ENCODE data around the gene JADE3. TPM values are rescaled to one million over a fixed set of nuclear protein-coding genes. Genes with fewer than 3 reads are reported as not detected.

The JADE3 gene
- polyA plus RNA-seq, 1 donor from 2014 or later, result 6.8 TPM

DNA sequence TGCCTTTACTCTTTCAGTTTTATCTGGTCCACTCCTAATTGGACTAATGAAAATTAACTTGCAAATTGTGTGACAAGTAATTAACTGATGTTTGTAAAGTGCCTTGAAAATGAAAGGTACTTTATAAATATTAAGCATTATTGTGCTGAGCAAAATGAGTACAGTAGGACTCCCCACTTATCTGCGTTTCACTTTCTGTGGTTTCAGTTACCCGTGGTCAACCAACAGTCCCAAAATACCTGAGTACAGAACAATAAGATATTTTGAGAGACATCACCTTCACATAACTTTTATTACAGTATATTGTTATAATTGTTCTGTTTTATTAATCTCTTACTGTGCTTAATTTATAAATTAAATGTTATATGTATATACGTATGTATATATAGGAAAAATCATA is 27.4 kb upstream of the JADE3 start:
- H3K4me2 ChIP-seq (ENCODE audit: low read length), result no peak overlapping the region
- H2AFZ ChIP-seq (ENCODE audit: low read depth, low read length), result no peak overlapping the region
- no peaks in the 10 kb centered on the region for H3K9me3 ChIP-seq (ENCODE audit: low read length)
- H3K27ac ChIP-seq (ENCODE audit: low read length), result no peak overlapping the region
- no peak overlapping the region for H3K9ac ChIP-seq (ENCODE audit: low read length)
- no peaks in the 10 kb centered on the region for H3F3A ChIP-seq (ENCODE audit: insufficient read depth, low read length, poor library complexity, severe bottlenecking)
- no peaks in the 10 kb centered on the region for H4K20me1 ChIP-seq (ENCODE audit: insufficient read depth)
- no peaks in the 10 kb centered on the region for H3K27me3 ChIP-seq (ENCODE audit: insufficient read depth, low read depth, low read length)
- H3K9me2 ChIP-seq (ENCODE audit: insufficient read depth, low read length), result no peaks in the 10 kb centered on the region
- no peaks in the 10 kb centered on the region for H3K36me3 ChIP-seq (ENCODE audit: insufficient read depth, low read length)
- no peaks in the 10 kb centered on the region for H3K79me2 ChIP-seq (replicated peaks; ENCODE audit: insufficient read depth, low read length)
- H3K4me3 ChIP-seq (ENCODE audit: low read length), result no peak overlapping the region
- TF ChIP-seq EP300 (conservative IDR thresholded peaks at IDR 0.05; ENCODE audit: poor library complexity, severe bottlenecking), result no peak
- TF ChIP-seq, protein P1, sequence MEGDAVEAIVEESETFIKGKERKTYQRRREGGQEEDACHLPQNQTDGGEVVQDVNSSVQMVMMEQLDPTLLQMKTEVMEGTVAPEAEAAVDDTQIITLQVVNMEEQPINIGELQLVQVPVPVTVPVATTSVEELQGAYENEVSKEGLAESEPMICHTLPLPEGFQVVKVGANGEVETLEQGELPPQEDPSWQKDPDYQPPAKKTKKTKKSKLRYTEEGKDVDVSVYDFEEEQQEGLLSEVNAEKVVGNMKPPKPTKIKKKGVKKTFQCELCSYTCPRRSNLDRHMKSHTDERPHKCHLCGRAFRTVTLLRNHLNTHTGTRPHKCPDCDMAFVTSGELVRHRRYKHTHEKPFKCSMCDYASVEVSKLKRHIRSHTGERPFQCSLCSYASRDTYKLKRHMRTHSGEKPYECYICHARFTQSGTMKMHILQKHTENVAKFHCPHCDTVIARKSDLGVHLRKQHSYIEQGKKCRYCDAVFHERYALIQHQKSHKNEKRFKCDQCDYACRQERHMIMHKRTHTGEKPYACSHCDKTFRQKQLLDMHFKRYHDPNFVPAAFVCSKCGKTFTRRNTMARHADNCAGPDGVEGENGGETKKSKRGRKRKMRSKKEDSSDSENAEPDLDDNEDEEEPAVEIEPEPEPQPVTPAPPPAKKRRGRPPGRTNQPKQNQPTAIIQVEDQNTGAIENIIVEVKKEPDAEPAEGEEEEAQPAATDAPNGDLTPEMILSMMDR (IDR thresholded peaks at IDR 0.05; ENCODE audit: poor library complexity, severe bottlenecking), result no peak
- TF ChIP-seq SMC3 (conservative IDR thresholded peaks at IDR 0.05; ENCODE audit: poor library complexity), result no peak

DNA sequence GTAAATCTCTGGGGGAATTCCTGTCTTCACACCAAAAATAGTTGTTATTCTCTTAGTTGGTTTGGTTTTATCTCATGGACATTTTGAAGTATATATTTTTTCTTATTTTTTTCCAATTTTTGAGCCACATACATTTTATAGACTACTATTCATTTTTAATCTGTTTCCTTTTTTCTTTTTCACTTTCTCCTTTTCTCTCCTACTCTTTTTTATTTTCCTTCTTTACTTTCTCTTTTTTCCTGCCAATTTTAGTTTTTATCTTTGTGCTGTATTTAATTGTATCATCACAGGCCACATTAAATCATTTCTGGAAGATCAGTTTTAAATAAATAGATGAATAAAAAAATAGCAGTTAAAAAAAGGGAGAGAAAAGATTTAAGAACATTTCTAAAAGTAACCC is 14.0 kb upstream of the JADE3 start:
- H3K9me2 ChIP-seq (ENCODE audit: insufficient read depth, low read length), result no peaks in the 10 kb centered on the region
- no peak overlapping the region for H3K27ac ChIP-seq (ENCODE audit: low read length)
- no peaks in the 10 kb centered on the region for H3K36me3 ChIP-seq (ENCODE audit: insufficient read depth, low read length)
- H3K9me3 ChIP-seq (ENCODE audit: low read length), result no peaks in the 10 kb centered on the region
- no peaks in the 10 kb centered on the region for H3F3A ChIP-seq (ENCODE audit: insufficient read depth, low read length, poor library complexity, severe bottlenecking)
- H4K20me1 ChIP-seq (ENCODE audit: insufficient read depth), result no peaks in the 10 kb centered on the region
- H3K9ac ChIP-seq (ENCODE audit: low read length), result no peak overlapping the region
- no peak overlapping the region for H3K4me2 ChIP-seq (ENCODE audit: low read length)
- H3K4me3 ChIP-seq (ENCODE audit: low read length), result no peak overlapping the region
- H3K27me3 ChIP-seq (ENCODE audit: insufficient read depth, low read depth, low read length), result no peaks in the 10 kb centered on the region
- H2AFZ ChIP-seq (ENCODE audit: low read depth, low read length), result no peak overlapping the region
- no peaks in the 10 kb centered on the region for H3K79me2 ChIP-seq (replicated peaks; ENCODE audit: insufficient read depth, low read length)
- no peak for TF ChIP-seq RAD21 (conservative IDR thresholded peaks at IDR 0.05)

DNA sequence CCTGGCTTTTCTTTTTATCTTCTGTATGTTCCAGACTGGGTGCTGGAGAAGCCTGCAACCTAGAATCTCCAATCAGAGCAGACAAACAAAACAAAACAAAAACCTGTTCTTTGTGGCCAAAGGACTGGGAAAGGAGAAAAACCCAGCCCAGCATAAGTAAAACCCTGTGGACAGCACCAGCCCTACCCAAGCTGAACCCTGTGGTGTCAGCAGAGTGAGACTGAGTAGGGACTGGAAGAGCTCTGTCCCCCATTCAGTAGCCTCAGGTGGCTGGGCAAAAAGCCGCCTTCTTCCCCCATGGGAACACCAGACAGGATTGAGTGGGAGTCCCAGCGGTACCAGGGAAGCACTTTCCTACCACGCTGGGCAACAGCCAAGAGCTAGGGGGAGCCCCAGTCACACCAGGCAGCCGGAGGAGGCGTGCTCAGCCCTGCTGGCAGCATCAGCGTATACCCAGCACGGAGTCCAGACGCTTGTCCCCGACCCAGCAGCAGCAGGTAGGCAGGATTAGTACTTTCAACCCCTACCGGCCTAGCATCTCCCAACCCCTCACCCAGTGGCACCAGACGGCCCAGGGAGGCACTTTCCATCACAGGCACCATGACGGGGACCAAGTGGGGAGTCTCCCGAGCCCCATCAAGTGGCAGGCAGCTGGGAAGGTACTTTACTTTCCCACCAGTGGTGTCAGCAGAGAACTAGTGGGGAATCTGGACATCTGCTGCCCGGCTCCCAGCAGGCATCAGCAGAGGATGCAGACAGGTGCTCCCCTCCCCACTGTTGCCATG is 8.6 kb upstream of the JADE3 start:
- no peaks in the 10 kb centered on the region for H3K79me2 ChIP-seq (replicated peaks; ENCODE audit: insufficient read depth, low read length)
- no peaks in the 10 kb centered on the region for H3K36me3 ChIP-seq (ENCODE audit: insufficient read depth, low read length)
- H2AFZ ChIP-seq (ENCODE audit: low read depth, low read length), result no peak overlapping the region
- H3K9me2 ChIP-seq (ENCODE audit: insufficient read depth, low read length), result no peaks in the 10 kb centered on the region
- H3K9ac ChIP-seq (ENCODE audit: low read length), result no peak overlapping the region
- no peaks in the 10 kb centered on the region for H3K9me3 ChIP-seq (ENCODE audit: low read length)
- H3F3A ChIP-seq (ENCODE audit: insufficient read depth, low read length, poor library complexity, severe bottlenecking), result no peaks in the 10 kb centered on the region
- H4K20me1 ChIP-seq (ENCODE audit: insufficient read depth), result no peaks in the 10 kb centered on the region
- H3K27me3 ChIP-seq (ENCODE audit: insufficient read depth, low read depth, low read length), result no peaks in the 10 kb centered on the region
- H3K27ac ChIP-seq (ENCODE audit: low read length), result no peak overlapping the region
- H3K4me3 ChIP-seq (ENCODE audit: low read length), result peak overlapping the region; percentile 61
- no peak overlapping the region for H3K4me2 ChIP-seq (ENCODE audit: low read length)
- TF ChIP-seq, protein P1 (IDR thresholded peaks at IDR 0.05; ENCODE audit: poor library complexity, severe bottlenecking), result peak; percentile 75
- peak; percentile 62 for TF ChIP-seq RAD21 (conservative IDR thresholded peaks at IDR 0.05)
- peak; percentile 67 for TF ChIP-seq SMC3 (conservative IDR thresholded peaks at IDR 0.05; ENCODE audit: poor library complexity)
- TF ChIP-seq EP300 (conservative IDR thresholded peaks at IDR 0.05; ENCODE audit: poor library complexity, severe bottlenecking), result no peak
